ENCODE results near the gene BROX.

- TF ChIP-seq CTCF (IDR thresholded peaks at IDR 0.05) (no peak), EZH2phosphoT487 (IDR thresholded peaks at IDR 0.05) (no peak), EZH2 (IDR thresholded peaks at IDR 0.05) (no peak)
Measured at GRCh38 chr1:222691016-222691415, 21.3 kb upstream of the BROX start.
